WTC11 (cell line): ENCODE data around the gene CNTN5. TPM values are rescaled to one million over a fixed set of nuclear protein-coding genes. Genes with fewer than 3 reads are reported as not detected.

Source experiments
- ATAC-seq: fragments of 200-7000 bp; cut with Tn5 transposase; 2 replicates; pipeline ENCODE4 v1.10.0; 2021; ENCODE audit warnings: mild to moderate bottlenecking, moderate library complexity
- CTCF ChIA-PET: fragments of 300-600 bp; sonication (Branson Sonifier 250); formaldehyde crosslinking; loops from one replicate; lab custom pipeline; 2021; ENCODE audit warnings: antibody characterized with exemption; lab: Charles Lee
- POLR2A ChIA-PET: fragments of 350-600 bp; sonication (Branson Sonifier 250); formaldehyde crosslinking; loops from one replicate; lab custom pipeline; 2021; ENCODE audit warnings: antibody characterized with exemption; lab: Charles Lee
- DNase-seq: peaks from one replicate; pipeline ENCODE4 v3.0.0; 2021; ENCODE audit warnings: low spot score
- H3K27ac Mint-ChIP-seq: 2 replicates; pipeline ENCODE4 v1.8.0; 2021; ENCODE audit warnings: mixed read lengths
- H3K27me3 Mint-ChIP-seq: 2 replicates; pipeline ENCODE4 v1.8.0; 2021; ENCODE audit warnings: low read depth, mild to moderate bottlenecking, moderate library complexity, mixed read lengths
- H3K36me3 Mint-ChIP-seq: 2 replicates; pipeline ENCODE4 v1.8.0; 2021; ENCODE audit warnings: mixed read lengths
- H3K4me1 Mint-ChIP-seq: 2 replicates; pipeline ENCODE4 v1.8.0; 2022; ENCODE audit warnings: mixed read lengths
- H3K4me3 Mint-ChIP-seq: 2 replicates; pipeline ENCODE4 v1.8.0; 2021; ENCODE audit warnings: mild to moderate bottlenecking, moderate library complexity, mixed read lengths
- H3K9me3 Mint-ChIP-seq: 2 replicates; pipeline ENCODE4 v1.8.0; 2021; ENCODE audit warnings: mixed read lengths
- E2F1 ChIP-seq: sonication (generic); formaldehyde crosslinking; IDR thresholded peaks from 2 replicates; pipeline ENCODE4 v1.8.0; 2022; ENCODE audit warnings: mild to moderate bottlenecking, missing genetic modification reagents
- FOXJ3 ChIP-seq: sonication (generic); formaldehyde crosslinking; IDR thresholded peaks from 2 replicates; pipeline ENCODE4 v1.9.0; 2021; ENCODE audit warnings: missing genetic modification reagents, mild to moderate bottlenecking, borderline replicate concordance
- GABPB1 ChIP-seq: sonication (generic); formaldehyde crosslinking; IDR thresholded peaks from 2 replicates; pipeline ENCODE4 v1.8.1; 2023; ENCODE audit warnings: mild to moderate bottlenecking, missing genetic modification reagents
- JUN ChIP-seq: sonication (generic); formaldehyde crosslinking; IDR thresholded peaks from 2 replicates; pipeline ENCODE4 v1.8.0; 2023; ENCODE audit warnings: mild to moderate bottlenecking, missing genetic modification reagents
- RELA ChIP-seq: sonication (generic); formaldehyde crosslinking; IDR thresholded peaks from 2 replicates; pipeline ENCODE4 v1.8.1; 2022; ENCODE audit warnings: missing genetic modification reagents, mild to moderate bottlenecking, borderline replicate concordance
- SMAD4 ChIP-seq: sonication (generic); formaldehyde crosslinking; IDR thresholded peaks from 2 replicates; pipeline ENCODE4 v1.8.0; 2022; ENCODE audit warnings: mild to moderate bottlenecking, missing genetic modification reagents
- ZBTB21 ChIP-seq: sonication (generic); formaldehyde crosslinking; IDR thresholded peaks from 2 replicates; pipeline ENCODE4 v1.8.1; 2023; ENCODE audit warnings: mild to moderate bottlenecking, missing genetic modification reagents, borderline replicate concordance
- ZBTB43 ChIP-seq: sonication (generic); formaldehyde crosslinking; IDR thresholded peaks from 2 replicates; pipeline ENCODE4 v1.8.1; 2023; ENCODE audit warnings: mild to moderate bottlenecking, missing genetic modification reagents
- ZMAT4 ChIP-seq: fragments of 250-450 bp; sonication (Bioruptor Pico); IDR thresholded peaks from 2 replicates; pipeline ENCODE4 v1.9.0; 2021; ENCODE audit warnings: mild to moderate bottlenecking
- ZNF121 ChIP-seq: sonication (generic); formaldehyde crosslinking; IDR thresholded peaks from 2 replicates; pipeline ENCODE4 v1.8.0; 2023; ENCODE audit warnings: missing genetic modification reagents
- ZNF138 ChIP-seq: sonication (generic); formaldehyde crosslinking; conservative IDR thresholded peaks from 2 replicates; pipeline ENCODE4 v1.8.1; 2022; ENCODE audit warnings: mild to moderate bottlenecking, moderate library complexity, missing genetic modification reagents
- ZNF263 ChIP-seq: sonication (generic); formaldehyde crosslinking; IDR thresholded peaks from 2 replicates; pipeline ENCODE4 v1.8.1; 2022; ENCODE audit warnings: low read depth, mild to moderate bottlenecking, moderate library complexity, missing genetic modification reagents
- ZNF396 ChIP-seq: fragments of 250-450 bp; sonication (Bioruptor Pico); IDR thresholded peaks from 2 replicates; pipeline ENCODE4 v1.8.0; 2021; ENCODE audit warnings: mild to moderate bottlenecking, moderate library complexity, borderline replicate concordance
- total RNA-seq: library from RNA; stranded (reverse); gene quantifications from 3 replicates; pipeline ENCODE4 v1.2.3, GENCODE V29; 2021
- TF ChIP-seq, protein P1 (sequence below): sonication (generic); formaldehyde crosslinking; IDR thresholded peaks from 2 replicates; pipeline ENCODE4 v1.8.0; 2022; ENCODE audit warnings: mild to moderate bottlenecking, missing genetic modification reagents
- TF ChIP-seq, protein P2 (sequence below): sonication (generic); formaldehyde crosslinking; IDR thresholded peaks from 2 replicates; pipeline ENCODE4 v1.8.0; 2023; ENCODE audit warnings: missing genetic modification reagents, mild to moderate bottlenecking, borderline replicate concordance
- TF ChIP-seq, protein P3 (sequence below): sonication (generic); formaldehyde crosslinking; IDR thresholded peaks from 2 replicates; pipeline ENCODE4 v1.8.1; 2023; ENCODE audit warnings: mild to moderate bottlenecking, missing genetic modification reagents, moderate library complexity
- TF ChIP-seq, protein P4 (sequence below): sonication (generic); formaldehyde crosslinking; IDR thresholded peaks from 2 replicates; pipeline ENCODE4 v1.8.1; 2022; ENCODE audit warnings: mild to moderate bottlenecking, missing genetic modification reagents, moderate library complexity, borderline replicate concordance
- TF ChIP-seq, protein P5 (sequence below): fragments of 250-450 bp; sonication (Bioruptor Pico); IDR thresholded peaks from 2 replicates; pipeline ENCODE4 v1.9.0; 2021; ENCODE audit warnings: mild to moderate bottlenecking

CNTN5 gene
- total RNA-seq, 1 experiment from 2014 or later = 0.07 TPM

- ChIA-PET CTCF (no interaction called here), POLR2A (no interaction called here)
- Mint-ChIP-seq H3K27me3 (no peaks in the 10 kb centered on the region), H3K4me3 (no peak overlapping the region), H3K4me1 (no peaks in the 10 kb centered on the region), H3K9me3 (no peaks in the 10 kb centered on the region), H3K27ac (no peak overlapping the region), H3K36me3 (no peaks in the 10 kb centered on the region)
- DNase-seq = no peak
- TF ChIP-seq ZNF121 (no peak), GABPB1 (CRISPR knock-in tag) (no peak), ZMAT4 (CRISPR knock-in tag) (no peak), ZNF263 (no peak), ZBTB21 (CRISPR knock-in tag) (no peak), ZNF396 (CRISPR knock-in tag) (no peak), ZNF138 (CRISPR knock-in tag) (no peak), FOXJ3 (no peak), SMAD4 (CRISPR knock-in tag) (no peak), E2F1 (CRISPR knock-in tag) (no peak)
- TF ChIP-seq, protein P1, sequence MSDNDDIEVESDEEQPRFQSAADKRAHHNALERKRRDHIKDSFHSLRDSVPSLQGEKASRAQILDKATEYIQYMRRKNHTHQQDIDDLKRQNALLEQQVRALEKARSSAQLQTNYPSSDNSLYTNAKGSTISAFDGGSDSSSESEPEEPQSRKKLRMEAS (CRISPR knock-in tag) = no peak
- TF ChIP-seq, protein P2, sequence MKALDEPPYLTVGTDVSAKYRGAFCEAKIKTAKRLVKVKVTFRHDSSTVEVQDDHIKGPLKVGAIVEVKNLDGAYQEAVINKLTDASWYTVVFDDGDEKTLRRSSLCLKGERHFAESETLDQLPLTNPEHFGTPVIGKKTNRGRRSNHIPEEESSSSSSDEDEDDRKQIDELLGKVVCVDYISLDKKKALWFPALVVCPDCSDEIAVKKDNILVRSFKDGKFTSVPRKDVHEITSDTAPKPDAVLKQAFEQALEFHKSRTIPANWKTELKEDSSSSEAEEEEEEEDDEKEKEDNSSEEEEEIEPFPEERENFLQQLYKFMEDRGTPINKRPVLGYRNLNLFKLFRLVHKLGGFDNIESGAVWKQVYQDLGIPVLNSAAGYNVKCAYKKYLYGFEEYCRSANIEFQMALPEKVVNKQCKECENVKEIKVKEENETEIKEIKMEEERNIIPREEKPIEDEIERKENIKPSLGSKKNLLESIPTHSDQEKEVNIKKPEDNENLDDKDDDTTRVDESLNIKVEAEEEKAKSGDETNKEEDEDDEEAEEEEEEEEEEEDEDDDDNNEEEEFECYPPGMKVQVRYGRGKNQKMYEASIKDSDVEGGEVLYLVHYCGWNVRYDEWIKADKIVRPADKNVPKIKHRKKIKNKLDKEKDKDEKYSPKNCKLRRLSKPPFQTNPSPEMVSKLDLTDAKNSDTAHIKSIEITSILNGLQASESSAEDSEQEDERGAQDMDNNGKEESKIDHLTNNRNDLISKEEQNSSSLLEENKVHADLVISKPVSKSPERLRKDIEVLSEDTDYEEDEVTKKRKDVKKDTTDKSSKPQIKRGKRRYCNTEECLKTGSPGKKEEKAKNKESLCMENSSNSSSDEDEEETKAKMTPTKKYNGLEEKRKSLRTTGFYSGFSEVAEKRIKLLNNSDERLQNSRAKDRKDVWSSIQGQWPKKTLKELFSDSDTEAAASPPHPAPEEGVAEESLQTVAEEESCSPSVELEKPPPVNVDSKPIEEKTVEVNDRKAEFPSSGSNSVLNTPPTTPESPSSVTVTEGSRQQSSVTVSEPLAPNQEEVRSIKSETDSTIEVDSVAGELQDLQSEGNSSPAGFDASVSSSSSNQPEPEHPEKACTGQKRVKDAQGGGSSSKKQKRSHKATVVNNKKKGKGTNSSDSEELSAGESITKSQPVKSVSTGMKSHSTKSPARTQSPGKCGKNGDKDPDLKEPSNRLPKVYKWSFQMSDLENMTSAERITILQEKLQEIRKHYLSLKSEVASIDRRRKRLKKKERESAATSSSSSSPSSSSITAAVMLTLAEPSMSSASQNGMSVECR (CRISPR knock-in tag) = no peak
- TF ChIP-seq, protein P3, sequence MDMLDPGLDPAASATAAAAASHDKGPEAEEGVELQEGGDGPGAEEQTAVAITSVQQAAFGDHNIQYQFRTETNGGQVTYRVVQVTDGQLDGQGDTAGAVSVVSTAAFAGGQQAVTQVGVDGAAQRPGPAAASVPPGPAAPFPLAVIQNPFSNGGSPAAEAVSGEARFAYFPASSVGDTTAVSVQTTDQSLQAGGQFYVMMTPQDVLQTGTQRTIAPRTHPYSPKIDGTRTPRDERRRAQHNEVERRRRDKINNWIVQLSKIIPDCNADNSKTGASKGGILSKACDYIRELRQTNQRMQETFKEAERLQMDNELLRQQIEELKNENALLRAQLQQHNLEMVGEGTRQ (CRISPR knock-in tag) = no peak
- ATAC-seq = no peak
Observed at GRCh38 chr11:100061006-100061405, 1040.3 kb downstream of the CNTN5 start.

DNA sequence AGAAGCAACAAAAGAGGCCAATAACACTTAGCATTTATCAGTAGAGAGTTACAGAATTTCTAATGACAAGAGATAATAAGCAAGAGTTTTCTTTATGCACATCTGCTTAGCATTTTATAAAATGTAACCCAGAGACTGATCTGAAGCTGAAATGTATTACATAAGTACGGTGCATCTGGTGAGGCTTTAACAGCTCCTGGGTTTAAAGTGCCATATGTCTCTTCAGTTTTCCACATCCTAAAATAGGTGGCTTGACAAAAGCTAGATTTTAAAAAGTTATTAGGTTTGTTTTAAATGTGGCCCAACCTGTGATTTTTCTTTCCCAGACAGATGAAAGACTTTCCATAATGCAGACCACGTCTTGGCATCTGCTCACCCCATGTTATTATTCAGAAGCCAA lies 1045.7 kb downstream of the CNTN5 start:
- Mint-ChIP-seq H3K27me3 (no peaks in the 10 kb centered on the region), H3K36me3 (no peaks in the 10 kb centered on the region), H3K27ac (no peak overlapping the region), H3K4me3 (no peak overlapping the region), H3K9me3 (no peaks in the 10 kb centered on the region), H3K4me1 (peaks cover 2% of the 10 kb centered on the region)
- POLR2A ChIA-PET = no interaction called here
- DNase-seq = no peak
- CTCF ChIA-PET = no interaction called here
- no peak for ATAC-seq
- TF ChIP-seq, protein P2 (CRISPR knock-in tag) = no peak
- TF ChIP-seq SMAD4 (CRISPR knock-in tag) (no peak), RELA (CRISPR knock-in tag) (no peak), JUN (CRISPR knock-in tag) (no peak), ZBTB43 (CRISPR knock-in tag) (no peak)
- TF ChIP-seq, protein P4, sequence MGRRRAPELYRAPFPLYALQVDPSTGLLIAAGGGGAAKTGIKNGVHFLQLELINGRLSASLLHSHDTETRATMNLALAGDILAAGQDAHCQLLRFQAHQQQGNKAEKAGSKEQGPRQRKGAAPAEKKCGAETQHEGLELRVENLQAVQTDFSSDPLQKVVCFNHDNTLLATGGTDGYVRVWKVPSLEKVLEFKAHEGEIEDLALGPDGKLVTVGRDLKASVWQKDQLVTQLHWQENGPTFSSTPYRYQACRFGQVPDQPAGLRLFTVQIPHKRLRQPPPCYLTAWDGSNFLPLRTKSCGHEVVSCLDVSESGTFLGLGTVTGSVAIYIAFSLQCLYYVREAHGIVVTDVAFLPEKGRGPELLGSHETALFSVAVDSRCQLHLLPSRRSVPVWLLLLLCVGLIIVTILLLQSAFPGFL (CRISPR knock-in tag) = no peak
- TF ChIP-seq, protein P5, sequence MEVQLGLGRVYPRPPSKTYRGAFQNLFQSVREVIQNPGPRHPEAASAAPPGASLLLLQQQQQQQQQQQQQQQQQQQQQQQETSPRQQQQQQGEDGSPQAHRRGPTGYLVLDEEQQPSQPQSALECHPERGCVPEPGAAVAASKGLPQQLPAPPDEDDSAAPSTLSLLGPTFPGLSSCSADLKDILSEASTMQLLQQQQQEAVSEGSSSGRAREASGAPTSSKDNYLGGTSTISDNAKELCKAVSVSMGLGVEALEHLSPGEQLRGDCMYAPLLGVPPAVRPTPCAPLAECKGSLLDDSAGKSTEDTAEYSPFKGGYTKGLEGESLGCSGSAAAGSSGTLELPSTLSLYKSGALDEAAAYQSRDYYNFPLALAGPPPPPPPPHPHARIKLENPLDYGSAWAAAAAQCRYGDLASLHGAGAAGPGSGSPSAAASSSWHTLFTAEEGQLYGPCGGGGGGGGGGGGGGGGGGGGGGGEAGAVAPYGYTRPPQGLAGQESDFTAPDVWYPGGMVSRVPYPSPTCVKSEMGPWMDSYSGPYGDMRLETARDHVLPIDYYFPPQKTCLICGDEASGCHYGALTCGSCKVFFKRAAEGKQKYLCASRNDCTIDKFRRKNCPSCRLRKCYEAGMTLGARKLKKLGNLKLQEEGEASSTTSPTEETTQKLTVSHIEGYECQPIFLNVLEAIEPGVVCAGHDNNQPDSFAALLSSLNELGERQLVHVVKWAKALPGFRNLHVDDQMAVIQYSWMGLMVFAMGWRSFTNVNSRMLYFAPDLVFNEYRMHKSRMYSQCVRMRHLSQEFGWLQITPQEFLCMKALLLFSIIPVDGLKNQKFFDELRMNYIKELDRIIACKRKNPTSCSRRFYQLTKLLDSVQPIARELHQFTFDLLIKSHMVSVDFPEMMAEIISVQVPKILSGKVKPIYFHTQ (CRISPR knock-in tag) = no peak
